ENCODE measurements around the gene KIF11.

DNA sequence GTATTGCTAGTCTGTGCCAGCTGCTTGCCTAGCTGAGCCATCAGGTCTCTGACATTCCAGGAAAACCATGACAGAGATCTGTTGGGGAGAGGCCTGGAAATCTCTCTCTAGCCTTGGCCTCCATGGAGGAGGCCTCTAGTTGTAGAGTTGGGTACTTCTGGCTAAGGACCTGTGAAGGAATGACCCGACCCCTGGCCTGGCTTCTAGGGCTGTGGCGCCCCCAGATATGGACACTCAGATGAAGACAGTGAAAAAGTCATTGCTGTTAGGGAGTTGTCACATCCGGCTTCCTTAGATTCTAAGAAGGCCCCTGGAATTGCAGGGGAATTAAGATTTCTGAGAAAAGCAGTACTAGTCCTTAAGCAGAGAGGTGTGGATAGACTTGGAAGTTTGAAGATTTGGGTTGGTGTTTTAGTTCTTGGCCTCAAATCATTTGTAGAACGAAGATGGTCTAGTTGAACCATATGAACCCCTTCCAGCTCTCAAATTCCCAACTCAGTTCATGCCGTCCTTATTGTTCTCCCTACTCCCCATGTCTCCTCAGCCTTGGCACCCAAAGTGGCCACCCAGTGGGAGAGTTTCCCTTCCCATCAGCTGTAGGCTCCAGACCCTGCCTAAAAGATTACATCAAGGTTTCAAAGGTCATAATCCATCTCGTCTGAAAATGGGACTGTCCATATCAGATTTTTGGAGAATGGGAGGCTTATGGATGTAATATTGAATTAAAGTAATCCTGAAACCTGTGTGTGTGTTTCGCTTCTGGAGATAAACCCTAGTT is 103.9 kb downstream of the KIF11 start:
- TF ChIP-seq L3MBTL2 (conservative IDR thresholded peaks at IDR 0.05) (no peak), FOXA1 (IDR thresholded peaks at IDR 0.05) (no peak), HDGF (IDR thresholded peaks at IDR 0.05; ENCODE audit: borderline replicate concordance) (no peak), SUZ12 (IDR thresholded peaks at IDR 0.05) (no peak), NFRKB (IDR thresholded peaks at IDR 0.05) (no peak), SP1 (IDR thresholded peaks at IDR 0.05) (no peak), ZNF384 (IDR thresholded peaks at IDR 0.05) (no peak), BHLHE40 (IDR thresholded peaks at IDR 0.05; ENCODE audit: borderline replicate concordance) (no peak), LEF1 (IDR thresholded peaks at IDR 0.05; ENCODE audit: borderline replicate concordance) (no peak), FOXK2 (IDR thresholded peaks at IDR 0.05) (no peak), FOXM1 (IDR thresholded peaks at IDR 0.05; ENCODE audit: borderline replicate concordance) (no peak)
- TF ChIP-seq, protein P1, sequence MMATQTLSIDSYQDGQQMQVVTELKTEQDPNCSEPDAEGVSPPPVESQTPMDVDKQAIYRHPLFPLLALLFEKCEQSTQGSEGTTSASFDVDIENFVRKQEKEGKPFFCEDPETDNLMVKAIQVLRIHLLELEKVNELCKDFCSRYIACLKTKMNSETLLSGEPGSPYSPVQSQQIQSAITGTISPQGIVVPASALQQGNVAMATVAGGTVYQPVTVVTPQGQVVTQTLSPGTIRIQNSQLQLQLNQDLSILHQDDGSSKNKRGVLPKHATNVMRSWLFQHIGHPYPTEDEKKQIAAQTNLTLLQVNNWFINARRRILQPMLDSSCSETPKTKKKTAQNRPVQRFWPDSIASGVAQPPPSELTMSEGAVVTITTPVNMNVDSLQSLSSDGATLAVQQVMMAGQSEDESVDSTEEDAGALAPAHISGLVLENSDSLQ (IDR thresholded peaks at IDR 0.05), result no peak
